ENCODE data around the gene ZYG11B.
"Not testable (repeated sequence)": the region's sequence is repeated elsewhere in the genome, so short reads cannot be mapped to it uniquely, and the experiment has no call there.

Gene ZYG11B

GRCh38 chr1:52692697-52693096, 33.6 kb upstream of the ZYG11B start:
- Histone ChIP-seq H2BK120ac (ENCODE audit: low read depth, low read length) (no peak overlapping the region), H3K27ac (ENCODE audit: low read depth, low read length) (no peak overlapping the region), H3K23ac (ENCODE audit: low read length) (no peak overlapping the region), H3K4me2 (ENCODE audit: low read length) (no peak overlapping the region), H3K79me1 (ENCODE audit: low read length) (peaks cover 9% of the 10 kb centered on the region), H3K79me2 (ENCODE audit: control insufficient read depth, insufficient read depth, low read length) (peaks cover 28% of the 10 kb centered on the region), H3K27me3 (ENCODE audit: insufficient read depth, low read length, poor library complexity) (no peaks in the 10 kb centered on the region), H4K5ac (ENCODE audit: low read length) (no peak overlapping the region), H3K9ac (ENCODE audit: low read length) (no peak overlapping the region), H3K4ac (ENCODE audit: low read depth, low read length) (no peak overlapping the region), H3K4me1 (ENCODE audit: control insufficient read depth, low read depth, low read length) (no peaks in the 10 kb centered on the region), H3K18ac (ENCODE audit: low read length) (no peak overlapping the region), H3K56ac (ENCODE audit: low read length) (no peak overlapping the region), H3K4me3 (ENCODE audit: low read length) (no peak overlapping the region), H2AK5ac (ENCODE audit: low read length) (no peak overlapping the region), H4K8ac (ENCODE audit: low read depth, low read length) (no peak overlapping the region), H2BK5ac (ENCODE audit: low read length) (no peak overlapping the region), H3K36me3 (ENCODE audit: control insufficient read depth, insufficient read depth, low read length) (peaks cover 8% of the 10 kb centered on the region), H2BK15ac (replicated peaks; ENCODE audit: low read depth) (no peak overlapping the region)
- DNase-seq: no peak
- no CpG with 5 or more reads among the region's 4 CpGs for WGBS (ENCODE audit: extremely low coverage, insufficient coverage, low lambda C conversion rate)

- H2BK15ac ChIP-seq (replicated peaks; ENCODE audit: low read depth); H3K79me1 ChIP-seq (ENCODE audit: low read length); H3K56ac ChIP-seq (ENCODE audit: low read length); H3K4ac ChIP-seq (ENCODE audit: low read depth, low read length); H2AK5ac ChIP-seq (ENCODE audit: low read length); H3K4me3 ChIP-seq (ENCODE audit: low read length); H4K8ac ChIP-seq (ENCODE audit: low read depth, low read length); H3K9ac ChIP-seq (ENCODE audit: low read length); H3K4me1 ChIP-seq (ENCODE audit: control insufficient read depth, low read depth, low read length); H4K5ac ChIP-seq (ENCODE audit: low read length); H2BK5ac ChIP-seq (ENCODE audit: low read length); H3K27me3 ChIP-seq (ENCODE audit: insufficient read depth, low read length, poor library complexity); H3K36me3 ChIP-seq (ENCODE audit: control insufficient read depth, insufficient read depth, low read length); H3K23ac ChIP-seq (ENCODE audit: low read length); H3K27ac ChIP-seq (ENCODE audit: low read depth, low read length); H3K4me2 ChIP-seq (ENCODE audit: low read length); DNase-seq; H2BK120ac ChIP-seq (ENCODE audit: low read depth, low read length); H3K18ac ChIP-seq (ENCODE audit: low read length): not testable (repeated sequence)
- H3K79me2 ChIP-seq (ENCODE audit: control insufficient read depth, insufficient read depth, low read length): peaks cover 29% of the 10 kb centered on the region
- no CpG with 5 or more reads among the region's 10 CpGs for WGBS (ENCODE audit: extremely low coverage, insufficient coverage, low lambda C conversion rate)
These were observed 32.9 kb upstream of the ZYG11B start for GRCh38 chr1:52693351-52693750.

- no peak overlapping the region for H4K5ac ChIP-seq (ENCODE audit: low read length)
- no peak overlapping the region for H3K27ac ChIP-seq (ENCODE audit: low read depth, low read length)
- H4K8ac ChIP-seq (ENCODE audit: low read depth, low read length): no peak overlapping the region
- peaks cover 29% of the 10 kb centered on the region for H3K79me2 ChIP-seq (ENCODE audit: control insufficient read depth, insufficient read depth, low read length)
- no peak overlapping the region for H3K4me3 ChIP-seq (ENCODE audit: low read length)
- H3K56ac ChIP-seq (ENCODE audit: low read length): no peak overlapping the region
- WGBS (ENCODE audit: extremely low coverage, insufficient coverage, low lambda C conversion rate): no CpG with 5 or more reads among the region's 1 CpG
- H2BK5ac ChIP-seq (ENCODE audit: low read length): no peak overlapping the region
- H2AK5ac ChIP-seq (ENCODE audit: low read length): no peak overlapping the region
- H2BK15ac ChIP-seq (replicated peaks; ENCODE audit: low read depth): no peak overlapping the region
- DNase-seq: no peak
- no peaks in the 10 kb centered on the region for H3K4me1 ChIP-seq (ENCODE audit: control insufficient read depth, low read depth, low read length)
- no peaks in the 10 kb centered on the region for H3K27me3 ChIP-seq (ENCODE audit: insufficient read depth, low read length, poor library complexity)
- H3K4ac ChIP-seq (ENCODE audit: low read depth, low read length): no peak overlapping the region
- no peak overlapping the region for H3K4me2 ChIP-seq (ENCODE audit: low read length)
- H3K9ac ChIP-seq (ENCODE audit: low read length): no peak overlapping the region
- no peak overlapping the region for H2BK120ac ChIP-seq (ENCODE audit: low read depth, low read length)
- no peak overlapping the region for H3K18ac ChIP-seq (ENCODE audit: low read length)
- H3K36me3 ChIP-seq (ENCODE audit: control insufficient read depth, insufficient read depth, low read length): peaks cover 6% of the 10 kb centered on the region
- peaks cover 9% of the 10 kb centered on the region for H3K79me1 ChIP-seq (ENCODE audit: low read length)
- H3K23ac ChIP-seq (ENCODE audit: low read length): no peak overlapping the region
These were observed 32.4 kb upstream of the ZYG11B start for GRCh38 chr1:52693843-52694242.

DNA sequence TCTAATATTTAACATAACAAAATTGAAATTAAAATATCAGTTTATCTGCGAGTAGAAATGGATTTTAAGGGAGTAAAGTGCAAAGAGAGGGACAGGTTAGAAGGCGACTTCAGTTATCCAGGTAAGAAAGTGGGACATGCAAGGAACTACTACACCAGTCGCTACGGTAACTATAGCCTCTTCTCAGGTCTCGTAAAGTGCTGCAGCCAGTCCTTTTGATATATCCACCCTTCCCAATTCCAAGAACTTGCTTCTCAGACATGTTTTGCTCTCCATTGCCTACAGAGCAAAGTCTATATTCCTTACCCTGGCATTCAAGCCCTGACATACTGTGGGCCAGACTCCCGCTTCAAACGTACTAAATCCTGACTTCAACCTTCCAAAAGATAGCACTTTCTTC, 30.6 kb upstream of the ZYG11B start:
- H4K8ac ChIP-seq (ENCODE audit: low read depth, low read length): no peak overlapping the region
- no peak overlapping the region for H3K4me3 ChIP-seq (ENCODE audit: low read length)
- peaks cover 9% of the 10 kb centered on the region for H3K79me1 ChIP-seq (ENCODE audit: low read length)
- no peaks in the 10 kb centered on the region for H3K4me1 ChIP-seq (ENCODE audit: control insufficient read depth, low read depth, low read length)
- H3K79me2 ChIP-seq (ENCODE audit: control insufficient read depth, insufficient read depth, low read length): peaks cover 29% of the 10 kb centered on the region
- no peak overlapping the region for H4K5ac ChIP-seq (ENCODE audit: low read length)
- no peak overlapping the region for H2BK15ac ChIP-seq (replicated peaks; ENCODE audit: low read depth)
- H3K36me3 ChIP-seq (ENCODE audit: control insufficient read depth, insufficient read depth, low read length): peaks cover 6% of the 10 kb centered on the region
- no peak overlapping the region for H3K56ac ChIP-seq (ENCODE audit: low read length)
- H3K4me2 ChIP-seq (ENCODE audit: low read length): no peak overlapping the region
- no peak overlapping the region for H3K23ac ChIP-seq (ENCODE audit: low read length)
- H2BK5ac ChIP-seq (ENCODE audit: low read length): no peak overlapping the region
- no peak overlapping the region for H3K9ac ChIP-seq (ENCODE audit: low read length)
- no peak overlapping the region for H2BK120ac ChIP-seq (ENCODE audit: low read depth, low read length)
- no peaks in the 10 kb centered on the region for H3K27me3 ChIP-seq (ENCODE audit: insufficient read depth, low read length, poor library complexity)
- no peak for DNase-seq
- H3K27ac ChIP-seq (ENCODE audit: low read depth, low read length): no peak overlapping the region
- no peak overlapping the region for H3K18ac ChIP-seq (ENCODE audit: low read length)
- H3K4ac ChIP-seq (ENCODE audit: low read depth, low read length): no peak overlapping the region
- WGBS (ENCODE audit: extremely low coverage, insufficient coverage, low lambda C conversion rate): no CpG with 5 or more reads among the region's 7 CpGs
- no peak overlapping the region for H2AK5ac ChIP-seq (ENCODE audit: low read length)

GRCh38 chr1:52697795-52698674, 28.2 kb upstream of the ZYG11B start, which contains the start of gene COA7:
COA7 (minus strand) TSS chr1:52698347; CDS start chr1:52698326, 21 bp downstream.
- no peak within 1 kb of the TSS for H3K27ac ChIP-seq (ENCODE audit: low read depth, low read length)
- no peak within 1 kb of the TSS for H2BK5ac ChIP-seq (ENCODE audit: low read length)
- no peaks in the 10 kb centered on the region for H3K36me3 ChIP-seq (ENCODE audit: control insufficient read depth, insufficient read depth, low read length)
- H4K5ac ChIP-seq (ENCODE audit: low read length): no peak within 1 kb of the TSS
- H2AK5ac ChIP-seq (ENCODE audit: low read length): peak within 1 kb of the TSS; percentile 14
- peak within 1 kb of the TSS; percentile 72 for H3K23ac ChIP-seq (ENCODE audit: low read length)
- H2BK120ac ChIP-seq (ENCODE audit: low read depth, low read length): no peak within 1 kb of the TSS
- H3K18ac ChIP-seq (ENCODE audit: low read length): peak within 1 kb of the TSS; percentile 56
- H3K4me2 ChIP-seq (ENCODE audit: low read length): peak within 1 kb of the TSS; percentile 70
- peaks cover 4% of the 10 kb centered on the region for H3K79me1 ChIP-seq (ENCODE audit: low read length)
- H3K4me3 ChIP-seq (ENCODE audit: low read length): peak within 1 kb of the TSS; percentile 55
- no peaks in the 10 kb centered on the region for H3K27me3 ChIP-seq (ENCODE audit: insufficient read depth, low read length, poor library complexity)
- no peaks in the 10 kb centered on the region for H3K4me1 ChIP-seq (ENCODE audit: control insufficient read depth, low read depth, low read length)
- H4K8ac ChIP-seq (ENCODE audit: low read depth, low read length): no peak within 1 kb of the TSS
- peak within 1 kb of the TSS; percentile 90 for H3K56ac ChIP-seq (ENCODE audit: low read length)
- peak within 1 kb of the TSS; percentile 11 for H3K4ac ChIP-seq (ENCODE audit: low read depth, low read length)
- no peak within 1 kb of the TSS for H2BK15ac ChIP-seq (replicated peaks; ENCODE audit: low read depth)
- peaks cover 29% of the 10 kb centered on the region for H3K79me2 ChIP-seq (ENCODE audit: control insufficient read depth, insufficient read depth, low read length)
- no CpG with 5 or more reads among the region's 68 CpGs for WGBS (ENCODE audit: extremely low coverage, insufficient coverage, low lambda C conversion rate)
- H3K9ac ChIP-seq (ENCODE audit: low read length): peak within 1 kb of the TSS; percentile 76
- peak; percentile 88 for DNase-seq

Measured in mesendoderm (in vitro differentiated cells).